Measurements from ENCODE around the gene NCAM2.

Gene NCAM2

DNA sequence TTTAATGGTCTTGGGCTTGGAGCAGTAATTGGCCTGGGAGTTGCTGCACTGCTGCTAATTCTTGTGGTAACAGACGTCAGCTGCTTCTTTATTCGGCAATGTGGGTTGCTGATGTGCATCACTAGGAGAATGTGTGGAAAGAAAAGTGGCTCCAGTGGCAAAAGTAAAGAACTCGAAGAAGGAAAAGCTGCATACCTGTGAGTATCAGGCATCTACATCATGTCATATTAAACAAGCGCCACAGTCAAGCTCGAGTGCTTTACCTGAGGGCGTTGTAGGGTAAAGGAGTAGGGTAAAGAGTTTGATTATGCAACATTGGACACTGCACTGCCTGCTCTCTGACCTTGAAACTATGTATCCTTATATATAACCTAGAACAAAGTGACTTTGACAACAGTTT, 510.6 kb downstream of the NCAM2 start:
- Histone ChIP-seq H3K27ac (no peak overlapping the region), H3K4me1 (no peaks in the 10 kb centered on the region), H3K9me3 (no peaks in the 10 kb centered on the region), H3K4me3 (no peak overlapping the region), H3K27me3 (no peaks in the 10 kb centered on the region), H3K36me3 (no peaks in the 10 kb centered on the region)
- intact Hi-C loops (cut with DNase I; ENCODE audit: low total_unique reads) = no loop called here
- TF ChIP-seq, protein P1, sequence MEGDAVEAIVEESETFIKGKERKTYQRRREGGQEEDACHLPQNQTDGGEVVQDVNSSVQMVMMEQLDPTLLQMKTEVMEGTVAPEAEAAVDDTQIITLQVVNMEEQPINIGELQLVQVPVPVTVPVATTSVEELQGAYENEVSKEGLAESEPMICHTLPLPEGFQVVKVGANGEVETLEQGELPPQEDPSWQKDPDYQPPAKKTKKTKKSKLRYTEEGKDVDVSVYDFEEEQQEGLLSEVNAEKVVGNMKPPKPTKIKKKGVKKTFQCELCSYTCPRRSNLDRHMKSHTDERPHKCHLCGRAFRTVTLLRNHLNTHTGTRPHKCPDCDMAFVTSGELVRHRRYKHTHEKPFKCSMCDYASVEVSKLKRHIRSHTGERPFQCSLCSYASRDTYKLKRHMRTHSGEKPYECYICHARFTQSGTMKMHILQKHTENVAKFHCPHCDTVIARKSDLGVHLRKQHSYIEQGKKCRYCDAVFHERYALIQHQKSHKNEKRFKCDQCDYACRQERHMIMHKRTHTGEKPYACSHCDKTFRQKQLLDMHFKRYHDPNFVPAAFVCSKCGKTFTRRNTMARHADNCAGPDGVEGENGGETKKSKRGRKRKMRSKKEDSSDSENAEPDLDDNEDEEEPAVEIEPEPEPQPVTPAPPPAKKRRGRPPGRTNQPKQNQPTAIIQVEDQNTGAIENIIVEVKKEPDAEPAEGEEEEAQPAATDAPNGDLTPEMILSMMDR (IDR thresholded peaks at IDR 0.05) = no peak
- no peak for DNase-seq

DNA sequence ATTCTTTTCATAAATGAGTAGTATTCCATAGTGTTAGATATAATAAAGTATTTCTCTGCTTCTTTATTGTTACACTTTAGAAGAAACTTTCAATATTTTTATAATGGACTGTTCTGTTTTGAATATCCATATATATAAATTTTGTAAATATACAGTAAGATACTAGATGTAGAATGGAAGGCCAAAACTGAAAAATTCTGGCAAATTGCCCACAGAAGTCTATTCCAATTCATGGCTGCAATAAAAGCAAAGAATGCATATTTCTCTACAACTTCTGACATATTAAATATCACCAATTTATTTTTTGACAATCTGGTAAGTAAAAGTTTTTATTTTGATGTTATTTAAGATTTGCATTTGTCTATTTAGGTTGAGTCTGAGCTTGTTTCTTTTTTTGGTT, 532.5 kb downstream of the NCAM2 start:
- DNase-seq = no peak
- intact Hi-C loops (cut with DNase I; ENCODE audit: low total_unique reads) = no loop called here
- H3K4me1 ChIP-seq = no peaks in the 10 kb centered on the region
- no peaks in the 10 kb centered on the region for H3K27me3 ChIP-seq
- H3K36me3 ChIP-seq = no peaks in the 10 kb centered on the region
- H3K27ac ChIP-seq = no peak overlapping the region
- TF ChIP-seq, protein P1 (IDR thresholded peaks at IDR 0.05) = no peak
- no peak overlapping the region for H3K4me3 ChIP-seq
- no peaks in the 10 kb centered on the region for H3K9me3 ChIP-seq

DNA sequence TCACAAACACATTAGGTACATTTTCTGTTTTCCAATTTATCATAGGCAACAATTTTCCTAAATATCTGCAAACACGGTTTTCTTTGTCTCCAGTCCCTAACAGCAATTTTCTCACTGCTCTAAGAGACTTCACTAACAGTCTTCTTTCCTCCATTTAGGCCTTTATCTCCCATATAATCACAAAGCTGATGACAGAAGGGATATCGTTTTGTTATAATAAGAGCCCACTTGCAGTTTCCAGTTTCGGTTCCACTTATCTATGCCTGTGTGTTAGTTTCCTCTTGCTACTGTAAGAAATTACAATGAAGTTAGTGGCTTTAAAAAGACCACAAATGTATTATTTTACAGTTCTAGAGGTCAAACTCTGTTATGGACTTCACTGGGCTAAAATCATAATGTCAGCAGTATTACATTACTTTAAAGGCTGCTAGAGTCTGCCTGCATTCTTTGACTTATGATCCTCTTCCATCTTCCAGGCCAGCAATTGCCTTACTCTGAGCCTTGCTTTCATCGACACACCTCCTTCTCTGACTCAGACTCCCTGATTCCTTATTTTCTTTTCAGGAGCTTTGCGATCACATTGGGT, 549.3 kb downstream of the NCAM2 start:
- Histone ChIP-seq H3K36me3 (no peaks in the 10 kb centered on the region), H3K27me3 (no peaks in the 10 kb centered on the region), H3K4me1 (no peaks in the 10 kb centered on the region), H3K9me3 (no peaks in the 10 kb centered on the region), H3K4me3 (no peak overlapping the region), H3K27ac (no peak overlapping the region)
- TF ChIP-seq, protein P1 (IDR thresholded peaks at IDR 0.05) = no peak
- DNase-seq = no peak
- intact Hi-C loops (cut with DNase I; ENCODE audit: low total_unique reads) = no loop called here

DNA sequence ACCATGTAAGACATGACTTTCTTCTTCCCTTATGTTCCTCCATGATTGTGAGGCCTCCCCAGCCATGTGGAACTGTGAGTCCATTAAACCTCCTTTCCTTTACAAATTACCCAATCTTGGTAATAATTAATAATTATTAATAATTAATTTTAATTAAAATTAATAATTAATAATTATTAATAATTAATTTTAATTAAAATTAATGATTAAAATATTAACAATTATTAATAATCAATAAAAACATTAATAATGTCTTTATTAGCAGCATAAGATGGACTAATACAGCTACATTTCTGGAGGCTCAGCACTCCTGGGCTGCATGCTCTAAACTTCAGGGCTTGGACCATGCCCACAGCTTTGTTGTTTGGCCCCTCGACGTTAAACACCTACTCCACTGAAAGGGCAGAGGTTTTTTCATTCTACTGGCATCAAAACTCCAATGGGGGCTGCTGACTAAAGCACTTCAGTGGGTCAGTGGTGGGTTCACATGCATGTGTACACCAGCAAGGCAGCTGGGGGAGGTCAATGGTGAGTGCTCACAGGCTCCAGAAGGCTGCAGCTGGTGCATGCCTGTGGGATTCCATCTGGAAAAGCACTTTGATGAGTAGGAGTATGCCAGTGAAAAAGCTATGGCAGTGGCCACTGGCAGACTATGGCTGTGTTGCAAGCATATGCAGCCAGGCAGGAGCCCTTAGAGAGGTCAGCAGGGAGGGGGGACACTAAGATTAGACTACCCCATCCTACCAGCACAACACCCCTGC, 561.3 kb downstream of the NCAM2 start:
- Histone ChIP-seq H3K36me3 (no peaks in the 10 kb centered on the region), H3K9me3 (peaks cover 0 to 4% (median 0%) of the 10 kb centered on the region in 3 donors), H3K27ac (no peak overlapping the region), H3K27me3 (no peaks in the 10 kb centered on the region), H3K4me3 (no peak overlapping the region), H3K4me1 (no peaks in the 10 kb centered on the region)
- TF ChIP-seq, protein P1 (IDR thresholded peaks at IDR 0.05) = no peak
- intact Hi-C loops (cut with DNase I; ENCODE audit: low total_unique reads) = no loop called here
- no peak for DNase-seq

Measured in tibial artery (tissue), 4 donors.